OCI-LY1 (cell line): ENCODE results near the gene FREM3.
"Not testable (repeated sequence)": the region's sequence is repeated elsewhere in the genome, so short reads cannot be mapped to it uniquely, and the experiment has no call there.

ENCODE experiments used
- H2AFZ ChIP-seq: fragments of 200-600 bp; sonication (generic), shearing (Covaris generic); 2 replicates; pipeline ENCODE4 v1.6.0; 2014; ENCODE audit warnings: antibody characterized with exemption, mild to moderate bottlenecking, low read length
- H3F3A ChIP-seq: fragments of 200-600 bp; sonication (generic), shearing (Covaris generic); 2 replicates; pipeline ENCODE4 v1.6.0; 2014; ENCODE audit warnings: mild to moderate bottlenecking, antibody characterized with exemption, low read length, moderate library complexity; ENCODE audit not compliant: insufficient read depth
- H3K27ac ChIP-seq: fragments of 200-600 bp; sonication (generic); 2 replicates; pipeline ENCODE4 v1.5.1; 2014; ENCODE audit warnings: low read length, mixed run types, mild to moderate bottlenecking, low read depth; ENCODE audit not compliant: poor library complexity, severe bottlenecking
- H3K27me3 ChIP-seq: fragments of 200-600 bp; sonication (generic); 2 replicates; pipeline ENCODE4 v1.6.0; 2014; ENCODE audit warnings: antibody characterized with exemption, mild to moderate bottlenecking, low read length, moderate library complexity; ENCODE audit not compliant: insufficient read depth
- H3K36me3 ChIP-seq: fragments of 200-600 bp; sonication (generic); 2 replicates; pipeline ENCODE4 v1.6.1; 2014; ENCODE audit warnings: mild to moderate bottlenecking, antibody characterized with exemption, low read length, moderate library complexity, mixed read lengths; ENCODE audit not compliant: insufficient read depth
- H3K4me1 ChIP-seq: fragments of 200-600 bp; sonication (generic); 2 replicates; pipeline ENCODE4 v1.5.1; 2014; ENCODE audit warnings: mild to moderate bottlenecking, low read length, moderate library complexity; ENCODE audit not compliant: insufficient read depth, severe bottlenecking
- H3K4me2 ChIP-seq: fragments of 200-600 bp; sonication (generic), shearing (Covaris generic); 2 replicates; pipeline ENCODE4 v1.6.1; 2014; ENCODE audit warnings: low read length
- H3K4me3 ChIP-seq: fragments of 200-600 bp; sonication (generic); 2 replicates; pipeline ENCODE4 v1.5.1; 2014; ENCODE audit warnings: low read length, low read depth, mild to moderate bottlenecking, mixed read lengths; ENCODE audit not compliant: poor library complexity, severe bottlenecking
- H3K79me2 ChIP-seq: fragments of 200-600 bp; shearing (Covaris generic); 2 replicates; pipeline ENCODE4 v1.6.1; 2016; ENCODE audit warnings: mixed run types, low read length, mixed read lengths; ENCODE audit not compliant: insufficient read depth
- H3K9ac ChIP-seq: fragments of 200-600 bp; sonication (generic), shearing (Covaris generic); 2 replicates; pipeline ENCODE4 v1.6.1; 2014; ENCODE audit warnings: mild to moderate bottlenecking, low read length, mixed read lengths
- H3K9me2 ChIP-seq: fragments of 200-600 bp; sonication (generic), shearing (Covaris generic); 2 replicates; pipeline ENCODE4 v1.6.1; 2014; ENCODE audit warnings: low read depth, mild to moderate bottlenecking, low read length, mixed read lengths
- H3K9me3 ChIP-seq: fragments of 200-600 bp; shearing (Covaris generic); 2 replicates; pipeline ENCODE4 v1.6.1; 2014; ENCODE audit warnings: low read length, mixed read lengths
- H4K20me1 ChIP-seq: fragments of 200-600 bp; sonication (generic), shearing (Covaris generic); 2 replicates; pipeline ENCODE4 v1.6.0; 2016; ENCODE audit warnings: mild to moderate bottlenecking, low read length; ENCODE audit not compliant: insufficient read depth
- EZH2 ChIP-seq: fragments of 200-600 bp; sonication (generic), shearing (Covaris generic); IDR thresholded peaks from 2 replicates; pipeline ENCODE4 v1.8.0; 2017; ENCODE audit warnings: borderline replicate concordance, mixed run types, mild to moderate bottlenecking, antibody characterized with exemption, low read length, moderate library complexity, mixed read lengths
- TF ChIP-seq, protein P1 (sequence below): fragments of 200-600 bp; sonication (generic), shearing (Covaris generic); IDR thresholded peaks from 2 replicates; pipeline ENCODE4 v1.5.1; 2017; ENCODE audit warnings: mild to moderate bottlenecking, antibody characterized with exemption, low read length, moderate library complexity, mixed read lengths

The FREM3 gene

DNA sequence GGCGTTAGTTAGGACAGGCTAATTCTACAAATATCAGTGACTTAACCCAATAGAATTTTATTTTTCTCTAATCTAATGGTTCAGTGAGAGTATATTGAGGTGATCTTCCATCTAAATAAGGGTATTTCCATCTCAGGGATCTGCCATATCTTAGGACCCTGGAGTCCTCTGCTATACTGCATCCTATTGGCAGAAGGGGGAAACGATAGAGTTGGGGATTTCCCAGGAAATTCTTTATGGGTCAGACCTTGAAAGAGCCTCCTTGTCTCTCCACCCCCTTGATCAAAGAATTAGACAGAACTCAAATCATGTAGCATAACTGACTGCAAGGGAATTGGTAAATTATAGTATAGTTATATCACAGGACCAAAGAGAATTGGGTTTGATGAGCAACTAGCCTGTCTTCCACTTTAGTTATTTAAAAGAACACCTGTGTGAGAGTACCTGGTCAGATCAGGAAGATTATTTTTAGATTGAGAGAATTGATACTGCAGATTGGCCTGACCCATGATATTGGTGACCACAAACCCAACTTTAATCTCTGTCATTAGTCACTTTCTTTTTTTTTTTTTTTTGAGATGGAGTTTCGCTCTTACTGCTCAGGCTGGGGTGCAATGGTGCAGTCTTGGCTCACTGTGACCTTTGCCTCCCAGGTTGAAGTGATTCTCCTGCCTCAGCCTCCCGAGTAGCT, 161.4 kb downstream of the FREM3 start:
- Histone ChIP-seq H3K4me3 (no peak overlapping the region), H3K9me2 (no peaks in the 10 kb centered on the region), H3K27ac (no peak overlapping the region), H3K9ac (no peak overlapping the region), H4K20me1 (no peaks in the 10 kb centered on the region), H3K79me2 (no peaks in the 10 kb centered on the region), H3K4me1 (no peaks in the 10 kb centered on the region), H2AFZ (no peak overlapping the region), H3F3A (no peaks in the 10 kb centered on the region), H3K4me2 (no peak overlapping the region), H3K36me3 (peaks cover 100% of the 10 kb centered on the region), H3K9me3 (no peaks in the 10 kb centered on the region), H3K27me3 (no peaks in the 10 kb centered on the region)
- TF ChIP-seq, protein P1, sequence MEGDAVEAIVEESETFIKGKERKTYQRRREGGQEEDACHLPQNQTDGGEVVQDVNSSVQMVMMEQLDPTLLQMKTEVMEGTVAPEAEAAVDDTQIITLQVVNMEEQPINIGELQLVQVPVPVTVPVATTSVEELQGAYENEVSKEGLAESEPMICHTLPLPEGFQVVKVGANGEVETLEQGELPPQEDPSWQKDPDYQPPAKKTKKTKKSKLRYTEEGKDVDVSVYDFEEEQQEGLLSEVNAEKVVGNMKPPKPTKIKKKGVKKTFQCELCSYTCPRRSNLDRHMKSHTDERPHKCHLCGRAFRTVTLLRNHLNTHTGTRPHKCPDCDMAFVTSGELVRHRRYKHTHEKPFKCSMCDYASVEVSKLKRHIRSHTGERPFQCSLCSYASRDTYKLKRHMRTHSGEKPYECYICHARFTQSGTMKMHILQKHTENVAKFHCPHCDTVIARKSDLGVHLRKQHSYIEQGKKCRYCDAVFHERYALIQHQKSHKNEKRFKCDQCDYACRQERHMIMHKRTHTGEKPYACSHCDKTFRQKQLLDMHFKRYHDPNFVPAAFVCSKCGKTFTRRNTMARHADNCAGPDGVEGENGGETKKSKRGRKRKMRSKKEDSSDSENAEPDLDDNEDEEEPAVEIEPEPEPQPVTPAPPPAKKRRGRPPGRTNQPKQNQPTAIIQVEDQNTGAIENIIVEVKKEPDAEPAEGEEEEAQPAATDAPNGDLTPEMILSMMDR, result no peak

DNA sequence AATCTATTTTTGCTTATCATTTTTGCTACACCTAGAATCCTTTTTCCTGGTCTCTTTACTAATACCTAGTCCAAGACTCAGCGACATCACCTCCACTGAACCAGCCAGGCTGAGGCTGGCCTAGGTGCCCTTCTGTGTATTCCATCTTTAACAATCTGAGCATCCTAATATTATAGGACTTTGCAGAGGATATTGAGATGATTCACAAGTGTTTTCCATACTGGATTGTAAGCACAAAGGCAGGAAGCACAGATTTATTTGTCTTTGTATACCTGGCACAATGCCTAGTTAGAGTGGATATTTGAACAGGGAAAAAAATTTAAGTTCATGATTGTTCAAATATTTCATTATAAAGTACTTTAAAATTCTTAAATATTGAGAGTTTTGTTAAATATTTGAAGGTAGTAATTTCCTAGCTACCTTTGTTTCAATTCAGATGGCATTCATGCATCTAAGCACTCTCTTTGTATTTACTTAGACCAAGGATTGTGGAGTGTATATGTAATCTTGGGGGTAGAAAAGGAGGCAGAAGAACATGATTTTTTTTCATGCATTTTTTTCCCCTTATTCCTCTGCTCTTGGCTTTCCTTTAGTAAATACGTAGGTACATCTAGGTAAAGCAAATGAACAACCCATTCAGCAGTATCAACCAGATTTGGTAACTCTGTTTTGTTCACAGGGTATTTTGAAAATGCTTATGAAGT, 168.5 kb downstream of the FREM3 start:
- H3K27me3 ChIP-seq, result no peaks in the 10 kb centered on the region
- H3K4me2 ChIP-seq, result no peak overlapping the region
- peaks cover 96% of the 10 kb centered on the region for H3K36me3 ChIP-seq

DNA sequence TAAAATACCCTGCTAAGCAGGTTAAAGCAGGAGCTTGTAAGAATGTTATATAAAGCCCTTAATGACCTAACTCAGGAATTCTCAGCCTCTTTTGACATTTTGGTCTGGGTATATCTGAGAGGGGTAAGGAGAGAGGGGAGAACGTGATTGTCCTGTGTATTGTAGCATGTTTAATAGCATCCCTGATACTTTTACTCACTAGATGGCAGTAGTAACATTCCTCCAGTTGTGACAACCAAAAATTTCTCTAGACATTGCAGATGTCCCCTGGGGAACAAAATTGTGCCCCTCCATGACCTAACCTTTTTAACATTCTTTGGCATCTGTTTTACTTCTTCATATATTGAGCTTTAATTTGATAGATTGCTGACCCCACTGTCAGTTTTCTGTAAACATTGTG, 169.1 kb downstream of the FREM3 start:
- Histone ChIP-seq H3K4me1 (no peaks in the 10 kb centered on the region), H4K20me1 (no peaks in the 10 kb centered on the region), H3K27me3 (no peaks in the 10 kb centered on the region), H3K9me3 (no peaks in the 10 kb centered on the region), H3K4me3 (no peak overlapping the region), H3F3A (no peaks in the 10 kb centered on the region), H3K4me2 (no peak overlapping the region), H3K9me2 (no peaks in the 10 kb centered on the region), H3K27ac (no peak overlapping the region), H3K36me3 (peaks cover 96% of the 10 kb centered on the region), H2AFZ (no peak overlapping the region), H3K79me2 (no peaks in the 10 kb centered on the region), H3K9ac (no peak overlapping the region)
- no peak for TF ChIP-seq EZH2
- TF ChIP-seq, protein P1, result peak; percentile 44

More for the DNA sequence above, 168.5 kb downstream of the FREM3 start:
- Histone ChIP-seq H3K27ac (no peak overlapping the region), H3K9me3 (no peaks in the 10 kb centered on the region), H3K9me2 (no peaks in the 10 kb centered on the region), H3K4me1 (no peaks in the 10 kb centered on the region), H3K79me2 (no peaks in the 10 kb centered on the region), H3K4me3 (no peak overlapping the region), H3K9ac (no peak overlapping the region), H2AFZ (no peak overlapping the region), H4K20me1 (no peaks in the 10 kb centered on the region), H3F3A (no peaks in the 10 kb centered on the region)
- no peak for TF ChIP-seq EZH2

DNA sequence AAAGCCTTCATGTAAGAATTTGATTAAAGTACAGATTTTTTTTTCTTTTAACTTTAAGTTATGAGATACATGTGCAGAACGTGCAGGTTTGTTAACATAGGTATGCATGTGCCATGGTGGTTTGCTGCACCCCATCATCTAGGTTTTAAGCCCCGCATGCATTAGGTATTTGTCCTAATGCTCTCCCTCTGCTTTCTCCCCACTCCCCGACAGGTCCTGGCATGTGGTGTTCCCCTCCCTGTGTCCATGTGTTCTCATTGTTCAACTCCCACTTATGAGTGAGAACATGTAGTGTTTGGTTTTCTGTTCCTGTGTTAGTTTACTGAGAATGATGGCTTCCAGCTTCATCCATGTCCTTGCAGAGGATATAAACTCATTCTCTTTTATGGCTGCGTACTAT, 172.4 kb downstream of the FREM3 start:
- H4K20me1 ChIP-seq, H3K4me1 ChIP-seq, H3K27ac ChIP-seq, H3K79me2 ChIP-seq, H3K9me3 ChIP-seq, H2AFZ ChIP-seq, H3F3A ChIP-seq, H3K27me3 ChIP-seq, H3K9ac ChIP-seq, H3K4me2 ChIP-seq, H3K4me3 ChIP-seq, H3K9me2 ChIP-seq: not testable (repeated sequence)
- peaks cover 93% of the 10 kb centered on the region for H3K36me3 ChIP-seq
